ENCODE data around the gene TIMP2.

The TIMP2 gene

DNA sequence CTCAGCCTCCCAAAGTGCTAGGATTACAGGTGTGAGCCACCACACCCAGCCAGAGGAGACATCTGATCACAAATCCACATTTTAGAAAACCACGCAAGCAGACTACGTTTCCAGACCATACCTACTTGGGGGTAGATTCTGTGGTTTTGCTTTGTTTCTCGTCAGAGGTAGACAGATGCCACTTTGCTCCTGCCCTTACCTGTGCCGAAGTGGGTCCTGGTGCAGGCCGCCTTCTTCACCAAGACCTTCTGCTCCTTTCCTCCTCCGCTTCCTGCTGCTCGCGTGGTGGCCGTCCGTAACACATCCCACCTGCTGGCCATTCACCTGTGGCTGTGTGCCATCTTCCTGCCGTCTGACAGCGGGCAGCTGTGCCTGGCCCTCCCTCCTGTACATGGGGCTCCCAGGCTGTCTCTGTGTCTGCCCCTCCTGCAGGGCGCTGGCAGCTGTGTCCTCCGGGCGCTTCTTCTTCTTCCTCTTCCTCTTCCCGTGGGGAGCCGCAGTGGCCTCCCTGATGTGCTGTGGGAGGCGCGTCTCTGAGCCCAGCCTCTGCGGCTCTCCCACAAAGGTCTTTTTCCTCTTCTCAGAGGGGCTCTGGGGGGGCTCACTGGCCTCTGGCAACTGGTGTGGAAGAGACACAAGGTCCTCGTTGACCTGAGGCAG, 121.9 kb downstream of the TIMP2 start:
- Mint-ChIP-seq H3K27me3 (ENCODE audit: low read depth) (no peaks in the 10 kb centered on the region), H3K4me1 (peaks cover 9% of the 10 kb centered on the region), H3K9me3 (no peaks in the 10 kb centered on the region), H3K27ac (no peak overlapping the region), H3K4me3 (no peak overlapping the region), H3K36me3 (ENCODE audit: low read depth) (peaks cover 54% of the 10 kb centered on the region)
- TF ChIP-seq, protein P1, sequence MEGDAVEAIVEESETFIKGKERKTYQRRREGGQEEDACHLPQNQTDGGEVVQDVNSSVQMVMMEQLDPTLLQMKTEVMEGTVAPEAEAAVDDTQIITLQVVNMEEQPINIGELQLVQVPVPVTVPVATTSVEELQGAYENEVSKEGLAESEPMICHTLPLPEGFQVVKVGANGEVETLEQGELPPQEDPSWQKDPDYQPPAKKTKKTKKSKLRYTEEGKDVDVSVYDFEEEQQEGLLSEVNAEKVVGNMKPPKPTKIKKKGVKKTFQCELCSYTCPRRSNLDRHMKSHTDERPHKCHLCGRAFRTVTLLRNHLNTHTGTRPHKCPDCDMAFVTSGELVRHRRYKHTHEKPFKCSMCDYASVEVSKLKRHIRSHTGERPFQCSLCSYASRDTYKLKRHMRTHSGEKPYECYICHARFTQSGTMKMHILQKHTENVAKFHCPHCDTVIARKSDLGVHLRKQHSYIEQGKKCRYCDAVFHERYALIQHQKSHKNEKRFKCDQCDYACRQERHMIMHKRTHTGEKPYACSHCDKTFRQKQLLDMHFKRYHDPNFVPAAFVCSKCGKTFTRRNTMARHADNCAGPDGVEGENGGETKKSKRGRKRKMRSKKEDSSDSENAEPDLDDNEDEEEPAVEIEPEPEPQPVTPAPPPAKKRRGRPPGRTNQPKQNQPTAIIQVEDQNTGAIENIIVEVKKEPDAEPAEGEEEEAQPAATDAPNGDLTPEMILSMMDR (IDR thresholded peaks at IDR 0.05; ENCODE audit: unreplicated experiment in 3 of 3) = no peak
